ENCODE results near the gene EXOC6. TPM values are rescaled to one million over a fixed set of nuclear protein-coding genes. Genes with fewer than 3 reads are reported as not detected.

Gene EXOC6
- total RNA-seq, 1 donor from 2014 or later: 43.8 TPM

Other genes starting within 250 kb of the EXOC6 start
- gene HHEX, start 158.6 kb upstream of the EXOC6 start, total RNA-seq (ENCODE audit: insufficient read depth, low replicate concordance): 2.4 TPM
- gene CYP26C1, start 212.3 kb downstream of the EXOC6 start, total RNA-seq (ENCODE audit: insufficient read depth, low replicate concordance): 0.24 TPM
- 0.72 TPM for gene CYP26A1, start 225.4 kb downstream of the EXOC6 start, total RNA-seq (ENCODE audit: insufficient read depth, low replicate concordance)

Measured in umbilical cord (tissue), 1 donor.